GM10266 (cell line): ENCODE results near the gene TAPBPL.

Source experiments
- DNase-seq: peaks from one replicate; pipeline ENCODE4 v3.0.0; 2012; ENCODE audit errors: extremely low spot score
- CTCF ChIP-seq: IDR thresholded peaks from 2 replicates; pipeline ENCODE4 v1.5.1; 2012; ENCODE audit warnings: mild to moderate bottlenecking, low read depth; ENCODE audit not compliant: control insufficient read depth, insufficient read depth; ENCODE audit errors: missing control alignments

The TAPBPL gene

GRCh38 chr12:6440391-6440790 lies 11.5 kb upstream of the TAPBPL start:
- no peak for TF ChIP-seq CTCF
- no peak for DNase-seq

GRCh38 chr12:6442836-6443235 lies 9.0 kb upstream of the TAPBPL start:
- TF ChIP-seq CTCF, result no peak
- no peak for DNase-seq

- no peak for TF ChIP-seq CTCF
- no peak for DNase-seq
These were observed 8.4 kb upstream of the TAPBPL start for GRCh38 chr12:6443361-6443983.

- TF ChIP-seq CTCF, result no peak
- DNase-seq, result no peak
These were observed 7.8 kb upstream of the TAPBPL start for GRCh38 chr12:6444031-6444430.

GRCh38 chr12:6444704-6445688 lies 6.8 kb upstream of the TAPBPL start, which contains the start of gene CD27:
CD27 (plus strand) TSS chr12:6444955; CDS start chr12:6445096, 141 bp downstream.
- no peak for TF ChIP-seq CTCF
- no peak for DNase-seq

- DNase-seq, result no peak
- no peak for TF ChIP-seq CTCF
These were observed 1.6 kb upstream of the TAPBPL start for GRCh38 chr12:6450091-6450868.
